HL-60 (cell line): ENCODE results near the gene CNOT11.
"Not testable (repeated sequence)": the region's sequence is repeated elsewhere in the genome, so short reads cannot be mapped to it uniquely, and the experiment has no call there.

ENCODE experiments used
- POLR2AphosphoS5 ChIP-seq: IDR thresholded peaks from 2 replicates; pipeline ENCODE4 v1.6.1; 2012; ENCODE audit warnings: low read depth
- TF ChIP-seq, protein P1 (sequence below): IDR thresholded peaks from one replicate; pipeline ENCODE4 v1.5.1; 2011; ENCODE audit warnings: low read length, control low read depth, inconsistent platforms; ENCODE audit not compliant: insufficient read depth

DNA sequence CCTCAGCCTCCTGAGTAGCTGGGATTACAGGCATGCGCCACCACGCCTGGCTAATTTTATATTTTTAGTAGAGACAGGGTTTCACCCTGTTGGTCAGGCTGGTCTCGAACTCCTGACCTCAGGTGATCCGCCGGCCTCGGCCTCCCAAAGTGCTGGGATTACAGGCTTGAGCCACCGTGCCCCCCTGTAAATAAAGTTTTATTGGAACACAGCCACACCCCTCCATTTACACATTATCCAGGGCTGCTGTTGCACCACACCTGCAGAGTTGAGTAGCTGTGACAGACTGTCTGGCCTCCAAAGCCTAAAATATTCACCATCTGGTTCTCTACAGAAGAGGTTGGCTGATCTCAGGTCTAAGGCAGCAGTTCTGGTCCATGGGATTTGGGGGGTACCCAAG lies 32.6 kb upstream of the CNOT11 start:
- TF ChIP-seq POLR2AphosphoS5 = not testable (repeated sequence)
- TF ChIP-seq, protein P1, sequence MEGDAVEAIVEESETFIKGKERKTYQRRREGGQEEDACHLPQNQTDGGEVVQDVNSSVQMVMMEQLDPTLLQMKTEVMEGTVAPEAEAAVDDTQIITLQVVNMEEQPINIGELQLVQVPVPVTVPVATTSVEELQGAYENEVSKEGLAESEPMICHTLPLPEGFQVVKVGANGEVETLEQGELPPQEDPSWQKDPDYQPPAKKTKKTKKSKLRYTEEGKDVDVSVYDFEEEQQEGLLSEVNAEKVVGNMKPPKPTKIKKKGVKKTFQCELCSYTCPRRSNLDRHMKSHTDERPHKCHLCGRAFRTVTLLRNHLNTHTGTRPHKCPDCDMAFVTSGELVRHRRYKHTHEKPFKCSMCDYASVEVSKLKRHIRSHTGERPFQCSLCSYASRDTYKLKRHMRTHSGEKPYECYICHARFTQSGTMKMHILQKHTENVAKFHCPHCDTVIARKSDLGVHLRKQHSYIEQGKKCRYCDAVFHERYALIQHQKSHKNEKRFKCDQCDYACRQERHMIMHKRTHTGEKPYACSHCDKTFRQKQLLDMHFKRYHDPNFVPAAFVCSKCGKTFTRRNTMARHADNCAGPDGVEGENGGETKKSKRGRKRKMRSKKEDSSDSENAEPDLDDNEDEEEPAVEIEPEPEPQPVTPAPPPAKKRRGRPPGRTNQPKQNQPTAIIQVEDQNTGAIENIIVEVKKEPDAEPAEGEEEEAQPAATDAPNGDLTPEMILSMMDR = not testable (repeated sequence)
